ENCODE measurements around the gene FLNA. TPM values are rescaled to one million over a fixed set of nuclear protein-coding genes. Genes with fewer than 3 reads are reported as not detected.
A peak's percentile ranks its signal among the peaks of the same experiment; 100 is the strongest.

FLNA gene
- total and polyA plus RNA-seq, 2 of the 13 experiments (the other 11 are each of a cell fraction or from before 2014, with no cell fraction given): 83.4 to 174 TPM

GRCh38 chrX:154397888-154398667 is 23.6 kb upstream of the FLNA start, which contains the start of gene RPL10 (continued):
- 0 out of 2 replicates have a peak, but pooled peaks have one; percentile 66 for TF ChIP-seq ZNF569 (CRISPR knock-in tag; IDR thresholded peaks at IDR 0.05; ENCODE audit: borderline replicate concordance)
- 0 out of 2 replicates have a peak, but pooled peaks have one; percentile 49 for TF ChIP-seq KIAA2018 (CRISPR knock-in tag; IDR thresholded peaks at IDR 0.05; ENCODE audit: borderline replicate concordance)
- no peak for TF ChIP-seq ZNF232 (CRISPR knock-in tag; IDR thresholded peaks at IDR 0.05; ENCODE audit: borderline replicate concordance)
- no peak for TF ChIP-seq ZKSCAN1 (IDR thresholded peaks at IDR 0.05; ENCODE audit: low read length)
- no peak for TF ChIP-seq MAFK (conservative IDR thresholded peaks at IDR 0.05 in 1 of 2, IDR thresholded peaks at IDR 0.05 in 1 of 2; ENCODE audit: low read length in 2 of 2)
- TF ChIP-seq ARNT (IDR thresholded peaks at IDR 0.05): no peak
- peak; percentile 38; the same call in 1 of the 2 replicates for TF ChIP-seq AFF4 (CRISPR knock-in tag; IDR thresholded peaks at IDR 0.05)
- no peak for TF ChIP-seq RBAK (CRISPR knock-in tag; IDR thresholded peaks at IDR 0.05)
- TF ChIP-seq, protein P1, sequence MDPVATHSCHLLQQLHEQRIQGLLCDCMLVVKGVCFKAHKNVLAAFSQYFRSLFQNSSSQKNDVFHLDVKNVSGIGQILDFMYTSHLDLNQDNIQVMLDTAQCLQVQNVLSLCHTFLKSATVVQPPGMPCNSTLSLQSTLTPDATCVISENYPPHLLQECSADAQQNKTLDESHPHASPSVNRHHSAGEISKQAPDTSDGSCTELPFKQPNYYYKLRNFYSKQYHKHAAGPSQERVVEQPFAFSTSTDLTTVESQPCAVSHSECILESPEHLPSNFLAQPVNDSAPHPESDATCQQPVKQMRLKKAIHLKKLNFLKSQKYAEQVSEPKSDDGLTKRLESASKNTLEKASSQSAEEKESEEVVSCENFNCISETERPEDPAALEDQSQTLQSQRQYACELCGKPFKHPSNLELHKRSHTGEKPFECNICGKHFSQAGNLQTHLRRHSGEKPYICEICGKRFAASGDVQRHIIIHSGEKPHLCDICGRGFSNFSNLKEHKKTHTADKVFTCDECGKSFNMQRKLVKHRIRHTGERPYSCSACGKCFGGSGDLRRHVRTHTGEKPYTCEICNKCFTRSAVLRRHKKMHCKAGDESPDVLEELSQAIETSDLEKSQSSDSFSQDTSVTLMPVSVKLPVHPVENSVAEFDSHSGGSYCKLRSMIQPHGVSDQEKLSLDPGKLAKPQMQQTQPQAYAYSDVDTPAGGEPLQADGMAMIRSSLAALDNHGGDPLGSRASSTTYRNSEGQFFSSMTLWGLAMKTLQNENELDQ (CRISPR knock-in tag; IDR thresholded peaks at IDR 0.05; ENCODE audit: borderline replicate concordance): no peak
- peak; percentile 90 for TF ChIP-seq GTF2F1 (IDR thresholded peaks at IDR 0.05; ENCODE audit: low read length)
- TF ChIP-seq ZNF546 (CRISPR knock-in tag; conservative IDR thresholded peaks at IDR 0.05): peak; percentile 35; the same call in 1 of the 2 replicates
- TF ChIP-seq CBX2 (IDR thresholded peaks at IDR 0.05; ENCODE audit: low read depth, low read length): no peak
- TF ChIP-seq CBX2 (CRISPR knock-in tag; IDR thresholded peaks at IDR 0.05; ENCODE audit: low read depth): no peak
- TF ChIP-seq ZNF589 (CRISPR knock-in tag; conservative IDR thresholded peaks at IDR 0.05): no peak
- no peak; the same call in 1 of the 2 replicates for TF ChIP-seq ZNF552 (CRISPR knock-in tag; IDR thresholded peaks at IDR 0.05; ENCODE audit: borderline replicate concordance)

Data from HepG2 (cell line).